Measurements from ENCODE around the gene SEC11A.

SEC11A gene

GRCh38 chr15:84716036-84716732 lies at the start of gene SEC11A:
Gene SEC11A, minus strand, starts transcription at chr15:84716139. Its CDS starts 64 bp downstream, at chr15:84716075.
- no peak for TF ChIP-seq CTCF (IDR thresholded peaks at IDR 0.05)
- no peak for TF ChIP-seq ZFX (IDR thresholded peaks at IDR 0.05; ENCODE audit: borderline replicate concordance)

GRCh38 chr15:84765675-84766074 lies 49.7 kb upstream of the SEC11A start:
- no peak for TF ChIP-seq CTCF (IDR thresholded peaks at IDR 0.05)
- TF ChIP-seq ZFX (IDR thresholded peaks at IDR 0.05; ENCODE audit: borderline replicate concordance), result no peak
- peak overlapping the region; percentile 48; the same call in 1 of the 2 replicates for H3K27ac ChIP-seq

More at GRCh38 chr15:84716036-84716732, at the start of gene SEC11A:
- peak within 1 kb of the TSS; percentile 99 for H3K27ac ChIP-seq

GRCh38 chr15:84764989-84765388 lies 49.0 kb upstream of the SEC11A start:
- H3K27ac ChIP-seq, result peak overlapping the region; percentile 48; the same call in 1 of the 2 replicates
- no peak for TF ChIP-seq ZFX (IDR thresholded peaks at IDR 0.05; ENCODE audit: borderline replicate concordance)
- no peak for TF ChIP-seq CTCF (IDR thresholded peaks at IDR 0.05)

GRCh38 chr15:84764585-84764984 lies 48.6 kb upstream of the SEC11A start:
- TF ChIP-seq CTCF (IDR thresholded peaks at IDR 0.05) (no peak), ZFX (IDR thresholded peaks at IDR 0.05; ENCODE audit: borderline replicate concordance) (no peak)
- H3K27ac ChIP-seq, result peak overlapping the region; percentile 48

GRCh38 chr15:84762840-84763572 lies 47.1 kb upstream of the SEC11A start:
- TF ChIP-seq CTCF (IDR thresholded peaks at IDR 0.05) (no peak), ZFX (IDR thresholded peaks at IDR 0.05; ENCODE audit: borderline replicate concordance) (no peak)
- H3K27ac ChIP-seq, result peak overlapping the region; percentile 48

- H3K27ac ChIP-seq, result peak overlapping the region; percentile 48
- TF ChIP-seq CTCF (IDR thresholded peaks at IDR 0.05), result no peak
- TF ChIP-seq ZFX (IDR thresholded peaks at IDR 0.05; ENCODE audit: borderline replicate concordance), result no peak
Measured at GRCh38 chr15:84761607-84762131, 45.7 kb upstream of the SEC11A start.
